BLaER1 treated with 17β-estradiol and CSF1 and Interleukin-3, amounts not matched to agents 10 nM and 100 nM (cell line): ENCODE results near the gene C7orf25.

Source experiments
- H3K27ac ChIP-seq, 11 experiments: shearing (Covaris generic); formaldehyde crosslinking; 2 replicates each; pipeline ENCODE4 v1.8.1; 2022
- H3K27me3 ChIP-seq, 11 experiments: shearing (Covaris generic); formaldehyde crosslinking; 2 replicates each; pipeline ENCODE4 v1.8.1; 2022
- H3K36me3 ChIP-seq, 11 experiments: shearing (Covaris generic); formaldehyde crosslinking; 2 replicates each; pipeline ENCODE4 v1.8.1; 2022
- H3K4me1 ChIP-seq, 10 experiments: shearing (Covaris generic); formaldehyde crosslinking; 2 replicates each; pipeline ENCODE4 v1.8.1; 2022
- H3K4me2 ChIP-seq, 11 experiments: shearing (Covaris generic); formaldehyde crosslinking; 2 replicates each; pipeline ENCODE4 v1.8.1; 2022
- H3K4me3 ChIP-seq, 10 experiments: shearing (Covaris generic); formaldehyde crosslinking; 2 replicates each; pipeline ENCODE4 v1.8.1; 2022
- H3K9ac ChIP-seq, 11 experiments: shearing (Covaris generic); formaldehyde crosslinking; 2 replicates each; pipeline ENCODE4 v1.8.1; 2022
- H3K9me3 ChIP-seq, 11 experiments: shearing (Covaris generic); formaldehyde crosslinking; replicated peaks in 1 of 11; 2 replicates each; pipeline ENCODE4 v1.8.1; 2022
- H4K20me1 ChIP-seq, 11 experiments: shearing (Covaris generic); formaldehyde crosslinking; 2 replicates each; pipeline ENCODE4 v1.8.1; 2022
- Cebpa-rat ChIP-seq, 11 experiments: shearing (Covaris generic); IDR thresholded peaks; 2 replicates each; pipeline ENCODE4 v1.8.1; 2022

Gene C7orf25

GRCh38 chr7:42911454-42912447 lies at the start of gene C7orf25:
C7orf25 (minus strand) TSS chr7:42912070; CDS start chr7:42910900, 1,170 bp downstream.
- Histone ChIP-seq H3K4me1 (peaks cover 14 to 53% (median 32%) of the 10 kb centered on the region in 10 experiments; a peak in 19 of 20 replicates), H3K36me3 (peaks cover 11 to 37% (median 27%) of the 10 kb centered on the region in 11 experiments), H3K4me2 (peak within 1 kb of the TSS; percentile 76 to 93 (median 89)), H3K27me3 (no peaks in the 10 kb centered on the region), H4K20me1 (peaks cover 0 to 5% (median 0%) of the 10 kb centered on the region in 11 experiments; a peak in 1 of 22 replicates), H3K9me3 (no peaks in the 10 kb centered on the region), H3K4me3 (peak within 1 kb of the TSS; percentile 71 to 91 (median 84)), H3K9ac (peak within 1 kb of the TSS; percentile 84 to 91 (median 87)), H3K27ac (peak within 1 kb of the TSS; percentile 70 to 87 (median 84))
- no peak for TF ChIP-seq Cebpa-rat (IDR thresholded peaks at IDR 0.05)

DNA sequence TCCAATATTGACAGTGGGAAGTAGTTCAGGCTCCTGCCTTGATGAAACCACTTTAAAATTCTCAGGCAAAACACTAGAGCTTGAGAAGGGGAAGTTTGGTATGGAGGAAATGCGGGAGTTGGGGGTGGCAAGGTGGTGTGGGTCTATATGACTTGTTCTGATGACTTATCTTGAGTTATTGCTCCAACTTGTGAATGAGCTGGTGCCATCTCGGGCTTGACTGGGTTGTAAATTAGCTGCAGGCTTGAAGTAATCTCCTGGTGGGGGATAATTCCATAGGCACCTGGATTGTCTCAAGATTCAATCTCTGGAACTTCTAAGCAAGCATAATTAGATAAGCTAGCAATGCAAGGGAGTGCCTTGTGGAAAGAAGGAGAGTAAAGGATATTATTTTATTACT lies 49.3 kb upstream of the C7orf25 start:
- H3K4me2 ChIP-seq, result no peak overlapping the region
- peaks cover 25 to 38% (median 30%) of the 10 kb centered on the region in 11 experiments for H3K9me3 ChIP-seq
- no peak overlapping the region for H3K4me3 ChIP-seq
- H3K9ac ChIP-seq, result no peak overlapping the region
- peaks cover 0 to 3% (median 0%) of the 10 kb centered on the region in 11 experiments; a peak in 2 of 22 replicates for H3K36me3 ChIP-seq
- no peaks in the 10 kb centered on the region; a peak in 1 of 20 replicates for H3K4me1 ChIP-seq
- TF ChIP-seq Cebpa-rat (IDR thresholded peaks at IDR 0.05), result no peak
- no peak overlapping the region for H3K27ac ChIP-seq
- no peaks in the 10 kb centered on the region for H3K27me3 ChIP-seq
- H4K20me1 ChIP-seq, result no peaks in the 10 kb centered on the region

DNA sequence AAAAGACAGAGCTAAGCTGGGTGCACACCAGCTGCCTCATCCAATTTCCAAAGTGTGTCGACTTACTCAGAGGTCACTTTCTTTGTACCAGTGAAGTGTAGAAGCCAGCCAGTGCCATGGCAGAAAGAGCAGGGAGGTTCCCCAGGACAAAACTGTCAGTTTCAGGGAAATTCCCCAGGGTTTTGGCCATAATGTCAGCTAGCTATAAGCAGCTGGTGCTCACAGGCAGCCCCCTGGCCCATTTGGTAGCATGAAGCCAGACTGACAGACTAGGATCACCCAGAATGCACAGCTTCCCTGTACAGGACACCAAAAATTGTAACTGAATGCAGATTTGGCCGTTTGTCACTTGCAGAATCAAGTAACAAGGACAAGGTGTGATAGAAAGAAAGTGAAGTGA lies 48.9 kb upstream of the C7orf25 start:
- Histone ChIP-seq H3K27ac (no peak overlapping the region), H3K4me3 (no peak overlapping the region), H3K36me3 (peaks cover 0 to 3% (median 0%) of the 10 kb centered on the region in 11 experiments; a peak in 2 of 22 replicates), H3K9me3 (peaks cover 29 to 42% (median 34%) of the 10 kb centered on the region in 11 experiments), H3K9ac (no peak overlapping the region), H3K4me2 (peak overlapping the region in 1 of 11 experiments; percentile 8; a peak in 1 of 22 replicates), H4K20me1 (no peaks in the 10 kb centered on the region), H3K27me3 (no peaks in the 10 kb centered on the region), H3K4me1 (no peaks in the 10 kb centered on the region; a peak in 1 of 20 replicates)
- no peak for TF ChIP-seq Cebpa-rat (IDR thresholded peaks at IDR 0.05)

DNA sequence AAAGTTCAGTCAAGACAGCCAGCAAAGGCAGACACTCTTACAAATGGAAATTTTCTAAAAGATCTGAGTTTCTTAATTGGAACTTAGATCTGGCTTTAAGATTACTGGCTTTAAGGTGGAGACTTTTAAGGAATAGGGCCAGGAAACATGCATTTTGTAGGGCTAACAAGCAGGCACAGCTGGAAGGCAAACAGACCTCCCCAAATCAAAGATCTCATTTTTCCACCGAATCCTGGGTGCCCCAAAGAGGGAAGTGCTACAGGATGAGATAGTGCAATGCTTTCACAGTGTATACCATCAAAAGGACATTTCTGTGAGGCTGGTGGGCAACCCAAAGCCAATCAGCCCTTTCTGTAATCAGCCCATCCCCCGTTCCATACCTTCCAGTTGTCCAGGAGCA lies 47.7 kb upstream of the C7orf25 start:
- Histone ChIP-seq H3K4me3 (no peak overlapping the region), H3K36me3 (peaks cover 0 to 3% (median 0%) of the 10 kb centered on the region in 11 experiments; a peak in 2 of 22 replicates), H3K4me1 (no peaks in the 10 kb centered on the region; a peak in 1 of 20 replicates), H3K9ac (no peak overlapping the region), H4K20me1 (no peaks in the 10 kb centered on the region), H3K4me2 (no peak overlapping the region), H3K27me3 (no peaks in the 10 kb centered on the region), H3K9me3 (peaks cover 33 to 54% (median 46%) of the 10 kb centered on the region in 11 experiments), H3K27ac (no peak overlapping the region)
- no peak for TF ChIP-seq Cebpa-rat (IDR thresholded peaks at IDR 0.05)

DNA sequence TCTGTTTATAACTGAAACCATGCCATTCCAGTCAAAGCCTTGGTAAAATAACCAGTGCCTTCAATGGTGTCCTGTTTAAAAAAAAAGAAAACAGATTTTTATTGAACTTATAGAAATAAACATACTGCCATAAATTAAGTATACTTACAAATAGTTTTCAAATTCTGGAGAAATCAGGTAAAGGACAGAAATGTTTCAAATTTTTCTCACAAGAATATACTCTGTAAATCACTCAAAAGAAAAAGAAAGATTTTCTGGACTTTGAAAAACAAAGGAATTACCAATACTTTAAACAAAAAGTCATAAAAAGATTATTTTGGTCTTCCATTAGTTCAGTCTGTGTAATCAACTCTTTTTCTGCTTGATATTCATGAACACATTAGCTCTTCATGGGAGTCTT lies 44.2 kb upstream of the C7orf25 start:
- H4K20me1 ChIP-seq, result no peaks in the 10 kb centered on the region
- no peak for TF ChIP-seq Cebpa-rat (IDR thresholded peaks at IDR 0.05)
- no peak overlapping the region for H3K9ac ChIP-seq
- H3K9me3 ChIP-seq, result peaks cover 33 to 54% (median 47%) of the 10 kb centered on the region in 11 experiments
- peaks cover 0 to 8% (median 0%) of the 10 kb centered on the region in 10 experiments; a peak in 2 of 20 replicates for H3K4me1 ChIP-seq
- no peak overlapping the region for H3K4me3 ChIP-seq
- H3K27me3 ChIP-seq, result no peaks in the 10 kb centered on the region
- no peak overlapping the region for H3K27ac ChIP-seq
- peaks cover 0 to 3% (median 0%) of the 10 kb centered on the region in 11 experiments; a peak in 2 of 22 replicates for H3K36me3 ChIP-seq
- no peak overlapping the region for H3K4me2 ChIP-seq

- Histone ChIP-seq H3K27ac (no peak overlapping the region), H3K9ac (no peak overlapping the region), H3K4me3 (no peak overlapping the region), H3K27me3 (no peaks in the 10 kb centered on the region), H3K9me3 (peaks cover 26 to 42% (median 34%) of the 10 kb centered on the region in 11 experiments), H3K4me1 (peaks cover 0 to 8% (median 0%) of the 10 kb centered on the region in 10 experiments; a peak in 1 of 20 replicates), H3K36me3 (peaks cover 0 to 3% (median 0%) of the 10 kb centered on the region in 11 experiments; a peak in 2 of 22 replicates), H4K20me1 (no peaks in the 10 kb centered on the region), H3K4me2 (no peak overlapping the region)
- no peak for TF ChIP-seq Cebpa-rat (IDR thresholded peaks at IDR 0.05)
These were observed 42.1 kb upstream of the C7orf25 start for GRCh38 chr7:42953994-42954393.

GRCh38 chr7:42952328-42952727 lies 40.5 kb upstream of the C7orf25 start:
- H3K27me3 ChIP-seq, result no peaks in the 10 kb centered on the region
- TF ChIP-seq Cebpa-rat (IDR thresholded peaks at IDR 0.05), result no peak
- H3K4me2 ChIP-seq, result no peak overlapping the region

GRCh38 chr7:42950417-42950816 lies 38.5 kb upstream of the C7orf25 start:
- Histone ChIP-seq H3K27me3 (no peaks in the 10 kb centered on the region), H3K9ac (no peak overlapping the region), H3K4me3 (no peak overlapping the region), H3K36me3 (no peaks in the 10 kb centered on the region), H4K20me1 (no peaks in the 10 kb centered on the region), H3K4me1 (peaks cover 8 to 23% (median 11%) of the 10 kb centered on the region in 10 experiments; a peak in 17 of 20 replicates), H3K9me3 (peaks cover 0 to 18% (median 9%) of the 10 kb centered on the region in 11 experiments; a peak in 17 of 22 replicates), H3K27ac (no peak overlapping the region), H3K4me2 (no peak overlapping the region)
- TF ChIP-seq Cebpa-rat (IDR thresholded peaks at IDR 0.05), result no peak

More at GRCh38 chr7:42952328-42952727, 40.5 kb upstream of the C7orf25 start:
- Histone ChIP-seq H3K36me3 (peaks cover 0 to 3% (median 0%) of the 10 kb centered on the region in 11 experiments; a peak in 2 of 22 replicates), H3K9ac (no peak overlapping the region), H3K4me3 (no peak overlapping the region), H3K9me3 (peaks cover 18 to 37% (median 28%) of the 10 kb centered on the region in 11 experiments), H4K20me1 (no peaks in the 10 kb centered on the region), H3K4me1 (peaks cover 0 to 8% (median 0%) of the 10 kb centered on the region in 10 experiments; a peak in 1 of 20 replicates), H3K27ac (no peak overlapping the region)

GRCh38 chr7:42947521-42947920 lies 35.7 kb upstream of the C7orf25 start:
- Histone ChIP-seq H3K27me3 (no peaks in the 10 kb centered on the region), H4K20me1 (no peaks in the 10 kb centered on the region), H3K9me3 (peaks cover 0 to 6% (median 0%) of the 10 kb centered on the region in 11 experiments; a peak in 2 of 22 replicates), H3K9ac (no peak overlapping the region), H3K4me3 (no peak overlapping the region), H3K27ac (no peak overlapping the region), H3K36me3 (no peaks in the 10 kb centered on the region), H3K4me1 (peaks cover 8 to 24% (median 17%) of the 10 kb centered on the region in 10 experiments; a peak in 17 of 20 replicates), H3K4me2 (no peak overlapping the region)
- TF ChIP-seq Cebpa-rat (IDR thresholded peaks at IDR 0.05), result no peak
